Liver (tissue), 9 donors: Measurements from ENCODE around the gene EXPH5. TPM values are rescaled to one million over a fixed set of nuclear protein-coding genes. Genes with fewer than 3 reads are reported as not detected.
A peak's percentile ranks its signal among the peaks of the same experiment; 100 is the strongest.

Experiments
- DNase-seq: peaks from one replicate; pipeline ENCODE4 v3.0.0-alpha.2; 2017; ENCODE audit warnings: low spot score
- H3K27ac ChIP-seq, 2 donors: one replicate each; pipeline ENCODE4 v1.7.0; 2013; ENCODE audit warnings: inconsistent platforms in 2 of 2, low read length in 2 of 2, control low read depth in 1 of 2, low read depth in 1 of 2, mild to moderate bottlenecking in 1 of 2
- H3K27me3 ChIP-seq, 4 donors: one replicate each; pipeline versions ENCODE4 v1.6.1 to v1.7.0; 2013; ENCODE audit warnings: low read length in 3 of 4, inconsistent platforms in 1 of 4, mild to moderate bottlenecking in 1 of 4, moderate library complexity in 1 of 4; ENCODE audit not compliant: control insufficient read depth in 4 of 4, insufficient read depth in 4 of 4
- H3K36me3 ChIP-seq, 4 donors: one replicate each; pipeline versions ENCODE4 v1.6.1 to v1.7.0; 2013; ENCODE audit warnings: low read length in 3 of 4, mild to moderate bottlenecking in 3 of 4, low read depth in 1 of 4, moderate library complexity in 1 of 4; ENCODE audit not compliant: control insufficient read depth in 4 of 4, insufficient read depth in 3 of 4
- H3K4me1 ChIP-seq, 4 donors: one replicate each; pipeline versions ENCODE4 v1.6.1 to v1.7.0; 2013; ENCODE audit warnings: low read length in 3 of 4, mild to moderate bottlenecking in 3 of 4, moderate library complexity in 1 of 4; ENCODE audit not compliant: control insufficient read depth in 4 of 4, insufficient read depth in 4 of 4
- H3K4me3 ChIP-seq, 3 donors: one replicate each; pipeline versions ENCODE4 v1.6.1 to v1.7.0; 2013; ENCODE audit warnings: low read length in 3 of 3, control low read depth in 1 of 3, low read depth in 1 of 3, mild to moderate bottlenecking in 1 of 3
- H3K9ac ChIP-seq, 2 donors: one replicate each; pipeline ENCODE4 v1.7.0; 2013; ENCODE audit warnings: low read length in 2 of 2, mild to moderate bottlenecking in 2 of 2, moderate library complexity in 2 of 2, control low read depth in 1 of 2, low read depth in 1 of 2
- H3K9me3 ChIP-seq, 4 donors: one replicate each; pipeline versions ENCODE4 v1.6.1 to v1.7.0; 2013; ENCODE audit warnings: low read length in 3 of 4; ENCODE audit not compliant: control insufficient read depth in 4 of 4
- CTCF ChIP-seq: fragments of 150-350 bp; IDR thresholded peaks from 2 replicates; pipeline ENCODE4 v1.5.1; 2017; ENCODE audit warnings: improper control_type of control experiment, low read depth, low read length; ENCODE audit not compliant: missing input control
- EGR1 ChIP-seq, 2 donors: IDR thresholded peaks; 2 replicates each; pipeline ENCODE4 v1.6.1; 2016 to 2018; ENCODE audit warnings: antibody characterized with exemption in 2 of 2, low read depth in 2 of 2
- FOXA1 ChIP-seq: IDR thresholded peaks from 2 replicates; pipeline ENCODE4 v1.6.1; 2016; ENCODE audit warnings: antibody characterized with exemption
- GABPA ChIP-seq, 2 donors: IDR thresholded peaks in 1 of 2; conservative IDR thresholded peaks in 1 of 2; 2 replicates each; pipeline ENCODE4 v1.6.1; 2016; ENCODE audit warnings: antibody characterized with exemption in 2 of 2, mild to moderate bottlenecking in 1 of 2, moderate library complexity in 1 of 2
- HNF4A ChIP-seq, 2 donors: conservative IDR thresholded peaks; 2 replicates each; pipeline ENCODE4 v1.6.1; 2016; ENCODE audit warnings: antibody characterized with exemption in 2 of 2, mild to moderate bottlenecking in 2 of 2
- HNF4G ChIP-seq: IDR thresholded peaks from 2 replicates; pipeline ENCODE4 v1.6.1; 2016; ENCODE audit warnings: antibody characterized with exemption
- MAX ChIP-seq: IDR thresholded peaks from 2 replicates; pipeline ENCODE4 v1.6.1; 2016; ENCODE audit warnings: antibody characterized with exemption
- RAD21 ChIP-seq, 2 donors: IDR thresholded peaks; 2 replicates each; pipeline ENCODE4 v1.6.1; 2016; ENCODE audit warnings: antibody characterized with exemption in 2 of 2, mild to moderate bottlenecking in 2 of 2
- REST ChIP-seq: IDR thresholded peaks from 2 replicates; pipeline ENCODE4 v1.6.1; 2016; ENCODE audit warnings: antibody characterized with exemption, mild to moderate bottlenecking
- RXRA ChIP-seq, 2 donors: IDR thresholded peaks; 2 replicates each; pipeline ENCODE4 v1.6.1; 2017 to 2018; ENCODE audit warnings: antibody characterized with exemption in 2 of 2, mild to moderate bottlenecking in 1 of 2
- SP1 ChIP-seq: IDR thresholded peaks from 2 replicates; pipeline ENCODE4 v1.6.1; 2018; ENCODE audit warnings: antibody characterized with exemption, mild to moderate bottlenecking
- TAF1 ChIP-seq: conservative IDR thresholded peaks from 2 replicates; pipeline ENCODE4 v1.6.1; 2016; ENCODE audit warnings: antibody characterized with exemption, mild to moderate bottlenecking
- YY1 ChIP-seq: IDR thresholded peaks from 2 replicates; pipeline ENCODE4 v1.6.1; 2016; ENCODE audit warnings: antibody characterized with exemption, mild to moderate bottlenecking
- ZBTB33 ChIP-seq: IDR thresholded peaks from 2 replicates; pipeline ENCODE4 v1.6.1; 2016; ENCODE audit warnings: antibody characterized with exemption
- WGBS: extraction: QIAGEN DNeasy Blood & Tissue Kit; methylation state at CpG from one replicate; pipeline ENCODE4 v1.1.7; 2013; 5-methylcytosine and 5-hydroxymethylcytosine counted together
- polyA plus RNA-seq, 2 donors: library from polyadenylated mRNA; stranded (reverse) in 1 of 2; unstranded in 1 of 2; fragments of 200-250 nt in 1 of 2; fragments of >200 nt in 1 of 2; fragmentation: Nextera tagmentation in 1 of 2; extraction: Ambion mirVana in 1 of 2; gene quantifications; one replicate each; pipeline versions ENCODE4 v1.2.1 to v1.2.3, GENCODE V29; 2013 to 2015
- total RNA-seq, 2 donors: library from RNA; depleted of rRNA; stranded (reverse); fragments of >200 nt; gene quantifications; one replicate each; pipeline ENCODE4 v1.2.3, GENCODE V29; 2014
- TF ChIP-seq, protein P1 (sequence below): IDR thresholded peaks from 2 replicates; pipeline ENCODE4 v1.6.1; 2016; ENCODE audit warnings: antibody characterized with exemption
- donor health status: healthy.
- donor health status: healthy.
- donor health status: healthy.
- donor health status: healthy.
- donor health status: healthy.

The EXPH5 gene
- total and polyA plus RNA-seq, 4 donors = 0.47 to 6.1 (median 1.5) TPM

DNA sequence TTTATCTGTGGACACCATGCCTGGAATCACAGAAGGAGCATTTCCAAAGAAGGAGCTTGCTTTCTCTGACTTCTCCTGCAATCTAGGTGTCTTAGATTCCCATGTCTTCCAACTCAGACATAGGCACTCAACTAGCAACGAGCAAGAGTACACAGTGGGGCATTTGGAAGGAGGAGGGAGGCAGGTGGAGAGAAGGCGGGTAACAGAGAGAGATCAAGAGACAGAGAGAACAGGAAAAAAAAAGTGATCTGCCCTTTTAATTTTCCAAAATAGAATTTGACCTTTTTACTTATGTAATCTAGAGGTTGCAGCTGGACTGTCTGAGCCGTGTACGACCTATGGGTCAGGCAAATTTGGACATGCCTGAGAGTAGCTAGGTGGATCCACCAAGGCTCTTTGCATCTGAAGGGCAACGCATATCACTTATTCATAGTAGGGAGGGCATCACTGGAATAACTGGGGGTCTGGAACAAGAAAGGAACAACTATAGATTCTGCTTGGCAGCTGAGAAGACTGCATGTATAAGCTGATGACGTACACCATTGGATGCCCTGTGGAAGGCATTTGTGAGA is 58.1 kb downstream of the EXPH5 start (continued):
- no peak for TF ChIP-seq REST

- Histone ChIP-seq H3K4me1 (no peaks in the 10 kb centered on the region), H3K27me3 (no peaks in the 10 kb centered on the region), H3K9me3 (no peaks in the 10 kb centered on the region), H3K36me3 (peaks cover 0 to 12% (median 2%) of the 10 kb centered on the region in 4 donors), H3K27ac (no peak overlapping the region), H3K4me3 (no peak overlapping the region), H3K9ac (no peak overlapping the region)
- no peak for DNase-seq
- TF ChIP-seq RXRA (IDR thresholded peaks at IDR 0.05) (peak; percentile 12 to 47), CTCF (no peak), RAD21 (IDR thresholded peaks at IDR 0.05) (no peak), FOXA1 (no peak), HNF4A (conservative IDR thresholded peaks at IDR 0.05) (no peak), YY1 (no peak), TAF1 (no peak)
- 53% methylated on average over 2 of the region's 2 CpGs for WGBS
Measured at GRCh38 chr11:108534274-108534882, 59.2 kb downstream of the EXPH5 start.

DNA sequence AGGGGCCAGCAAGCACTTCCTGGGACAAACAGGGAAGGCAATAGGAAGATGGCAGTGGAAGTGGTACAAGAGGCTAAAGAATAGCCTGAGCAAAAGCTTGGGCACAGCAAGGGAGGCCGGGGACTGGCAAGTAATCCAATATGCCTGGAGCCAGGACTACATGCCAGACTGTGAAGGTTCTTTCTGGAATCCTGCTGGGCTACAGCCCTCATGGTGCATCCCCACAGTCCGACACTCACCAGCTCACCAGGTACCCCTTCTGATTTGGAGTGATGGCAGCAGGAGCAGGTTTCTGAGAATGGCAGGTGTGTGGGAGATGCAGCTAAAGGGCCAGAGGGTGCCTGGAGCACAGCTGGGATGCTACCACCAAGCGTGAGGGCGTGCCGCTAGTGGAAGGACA is 63.1 kb downstream of the EXPH5 start:
- no peaks in the 10 kb centered on the region for H3K27me3 ChIP-seq
- no peak for TF ChIP-seq ZBTB33
- TF ChIP-seq CTCF = no peak
- TF ChIP-seq TAF1 = no peak
- TF ChIP-seq SP1 = no peak
- no peak for TF ChIP-seq EGR1 (IDR thresholded peaks at IDR 0.05; ENCODE audit: low read depth in 2 of 2)
- no peak for TF ChIP-seq HNF4G
- TF ChIP-seq, protein P1, sequence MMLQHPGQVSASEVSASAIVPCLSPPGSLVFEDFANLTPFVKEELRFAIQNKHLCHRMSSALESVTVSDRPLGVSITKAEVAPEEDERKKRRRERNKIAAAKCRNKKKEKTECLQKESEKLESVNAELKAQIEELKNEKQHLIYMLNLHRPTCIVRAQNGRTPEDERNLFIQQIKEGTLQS = no peak
- no peak for TF ChIP-seq GABPA (IDR thresholded peaks at IDR 0.05 in 1 of 2, conservative IDR thresholded peaks at IDR 0.05 in 1 of 2)
- TF ChIP-seq FOXA1 = no peak
- no peak for TF ChIP-seq MAX
- TF ChIP-seq RXRA (IDR thresholded peaks at IDR 0.05) = no peak
- no peak for TF ChIP-seq YY1

More for the DNA sequence above, 63.1 kb downstream of the EXPH5 start:
- Histone ChIP-seq H3K4me1 (no peaks in the 10 kb centered on the region), H3K36me3 (peaks cover 0 to 5% (median 2%) of the 10 kb centered on the region in 4 donors), H3K27ac (no peak overlapping the region), H3K9me3 (no peaks in the 10 kb centered on the region), H3K9ac (no peak overlapping the region), H3K4me3 (no peak overlapping the region)
- no peak for DNase-seq
- 98% methylated on average over 5 of the region's 5 CpGs for WGBS
